IMR-90 (cell line): ENCODE measurements around the gene ZNF385C. TPM values are rescaled to one million over a fixed set of nuclear protein-coding genes. Genes with fewer than 3 reads are reported as not detected.

Experiments used
- ATAC-seq: fragments of 200-7000 bp; cut with Tn5 transposase; 2 replicates; pipeline ENCODE4 v1.9.1; 2020; ENCODE audit warnings: low read depth, mild to moderate bottlenecking, moderate library complexity
- BruUV-seq: library from RNA; stranded (reverse); fragments of 400-500 nt; replicated peaks from 2 replicates; lab custom pipeline; 2021; lab: Mats Ljungman, UMichigan
- CTCF ChIA-PET: fragments of 300-600 bp; formaldehyde crosslinking; extraction: SDS; loops from one replicate; lab custom pipeline; 2021; ENCODE audit warnings: antibody characterized with exemption; lab: Yijun Ruan, JAX
- POLR2A ChIA-PET: fragments of 300-600 bp; sonication (Branson Sonifier 250); formaldehyde crosslinking; loops from one replicate; lab custom pipeline; 2022; ENCODE audit warnings: antibody characterized with exemption; ENCODE audit not compliant: unreplicated experiment; lab: Charles Lee
- DNase-seq: peaks from one replicate; pipeline ENCODE4 v3.0.0; 2013
- H2AFZ ChIP-seq: replicated peaks from 2 replicates; pipeline ENCODE3; 2013; ENCODE audit warnings: low read length, mild to moderate bottlenecking; ENCODE audit not compliant: poor library complexity
- H2AK5ac ChIP-seq: 2 replicates; pipeline ENCODE4 v1.6.1; 2013; ENCODE audit warnings: low read depth, low read length, inconsistent platforms
- H2AK9ac ChIP-seq: replicated peaks from 2 replicates; pipeline ENCODE3; 2013; ENCODE audit warnings: mild to moderate bottlenecking, low read depth, low read length, moderate library complexity; ENCODE audit not compliant: poor library complexity
- H2BK120ac ChIP-seq: 2 replicates; pipeline ENCODE4 v1.6.1; 2013; ENCODE audit warnings: low read depth, low read length, inconsistent platforms
- H2BK15ac ChIP-seq: 3 replicates; pipeline ENCODE4 v1.6.1; 2013; ENCODE audit warnings: low read depth, low read length, inconsistent platforms
- H2BK20ac ChIP-seq: 2 replicates; pipeline ENCODE4 v1.6.1; 2013; ENCODE audit warnings: low read depth, mild to moderate bottlenecking, inconsistent platforms, low read length, moderate library complexity
- H2BK5ac ChIP-seq: 2 replicates; pipeline ENCODE4 v1.6.1; 2013; ENCODE audit warnings: mild to moderate bottlenecking, low read depth, low read length, inconsistent platforms; ENCODE audit not compliant: poor library complexity, severe bottlenecking
- H3K14ac ChIP-seq: replicated peaks from 2 replicates; pipeline ENCODE4 v1.6.1; 2013; ENCODE audit warnings: low read depth, low read length, inconsistent platforms
- H3K18ac ChIP-seq: 2 replicates; pipeline ENCODE4 v1.6.1; 2013; ENCODE audit warnings: low read depth, low read length, control low read depth
- H3K23ac ChIP-seq: 2 replicates; pipeline ENCODE4 v1.6.1; 2013; ENCODE audit warnings: low read depth, low read length, inconsistent platforms
- H3K27ac ChIP-seq: 2 replicates; pipeline ENCODE4 v1.5.1; 2013; ENCODE audit warnings: mild to moderate bottlenecking, control low read depth, low read length; ENCODE audit not compliant: insufficient read depth
- H3K27me3 ChIP-seq: 2 replicates; pipeline ENCODE4 v1.6.1; 2013; ENCODE audit warnings: low read length; ENCODE audit not compliant: control insufficient read depth, insufficient read depth
- H3K36me3 ChIP-seq: 2 replicates; pipeline ENCODE4 v1.6.1; 2013; ENCODE audit warnings: low read length, mixed read lengths; ENCODE audit not compliant: control insufficient read depth, insufficient read depth
- H3K4ac ChIP-seq: 2 replicates; pipeline ENCODE4 v1.6.1; 2013; ENCODE audit warnings: low read depth, low read length, inconsistent platforms
- H3K4me1 ChIP-seq: 2 replicates; pipeline ENCODE4 v1.6.1; 2013; ENCODE audit warnings: low read length, mixed read lengths; ENCODE audit not compliant: control insufficient read depth, insufficient read depth
- H3K4me2 ChIP-seq: 2 replicates; pipeline ENCODE4 v1.6.1; 2013; ENCODE audit warnings: low read depth, mild to moderate bottlenecking, control low read depth, low read length, moderate library complexity
- H3K4me3 ChIP-seq: 2 replicates; pipeline ENCODE4 v1.5.1; 2013; ENCODE audit warnings: low read depth, mild to moderate bottlenecking, control low read depth, low read length, moderate library complexity; ENCODE audit not compliant: insufficient read depth
- H3K56ac ChIP-seq: 2 replicates; pipeline ENCODE4 v1.6.1; 2013; ENCODE audit warnings: low read length, inconsistent platforms; ENCODE audit not compliant: insufficient read depth; ENCODE audit errors: extremely low read depth
- H3K79me1 ChIP-seq, 2 experiments: 2 replicates each; pipeline ENCODE4 v1.6.1; 2013; ENCODE audit warnings: low read length in 2 of 2, inconsistent platforms in 1 of 2, low read depth in 1 of 2
- H3K9ac ChIP-seq: 2 replicates; pipeline ENCODE4 v1.6.1; 2013; ENCODE audit warnings: low read depth, low read length, control low read depth
- H3K9me1 ChIP-seq: 2 replicates; pipeline ENCODE4 v1.6.1; 2013; ENCODE audit warnings: low read length, inconsistent platforms; ENCODE audit not compliant: insufficient read depth
- H3K9me3 ChIP-seq: 2 replicates; pipeline ENCODE4 v1.6.1; 2013; ENCODE audit warnings: low read length; ENCODE audit not compliant: control insufficient read depth, insufficient read depth
- H4K20me1 ChIP-seq: 2 replicates; pipeline ENCODE4 v1.6.1; 2013; ENCODE audit warnings: low read length, inconsistent platforms; ENCODE audit not compliant: insufficient read depth
- H4K5ac ChIP-seq: 2 replicates; pipeline ENCODE4 v1.6.1; 2013; ENCODE audit warnings: mild to moderate bottlenecking, low read depth, low read length, control low read depth
- H4K8ac ChIP-seq, 2 experiments: 2 replicates each; pipeline ENCODE4 v1.6.1; 2013; ENCODE audit warnings: low read depth in 2 of 2, low read length in 2 of 2, control low read depth in 1 of 2, inconsistent platforms in 1 of 2
- H4K91ac ChIP-seq: 2 replicates; pipeline ENCODE4 v1.6.1; 2013; ENCODE audit warnings: low read depth, low read length, inconsistent platforms; ENCODE audit not compliant: insufficient read depth
- BHLHE40 ChIP-seq: fragments of 150-350 bp; IDR thresholded peaks from 2 replicates; pipeline ENCODE4 v1.6.1; 2016; ENCODE audit warnings: mild to moderate bottlenecking, low read depth, low read length
- CEBPB ChIP-seq: IDR thresholded peaks from 2 replicates; pipeline ENCODE4 v1.6.1; 2012; ENCODE audit warnings: low read depth, low read length, improper control_type of control experiment
- CHD1 ChIP-seq: IDR thresholded peaks from 2 replicates; pipeline ENCODE4 v1.6.1; 2012; ENCODE audit warnings: low read depth, low read length, improper control_type of control experiment
- ELK1 ChIP-seq: fragments of 150-350 bp; IDR thresholded peaks from 2 replicates; pipeline ENCODE4 v1.6.1; 2016; ENCODE audit warnings: low read depth, mild to moderate bottlenecking, low read length, moderate library complexity, borderline replicate concordance
- FOS ChIP-seq: fragments of 150-350 bp; IDR thresholded peaks from 2 replicates; pipeline ENCODE4 v1.6.1; 2016; ENCODE audit warnings: low read depth, low read length
- MAFK ChIP-seq: IDR thresholded peaks from 2 replicates; pipeline ENCODE4 v1.6.1; 2012; ENCODE audit warnings: low read depth, low read length, improper control_type of control experiment
- MXI1 ChIP-seq: IDR thresholded peaks from 2 replicates; pipeline ENCODE4 v1.6.1; 2012; ENCODE audit warnings: low read depth, mild to moderate bottlenecking, low read length, moderate library complexity, borderline replicate concordance
- POLR2A ChIP-seq: IDR thresholded peaks from 2 replicates; pipeline ENCODE4 v1.6.1; 2012; ENCODE audit warnings: mild to moderate bottlenecking, low read depth, low read length
- RAD21 ChIP-seq: IDR thresholded peaks from 2 replicates; pipeline ENCODE4 v1.6.1; 2012; ENCODE audit warnings: low read length, improper control_type of control experiment
- RCOR1 ChIP-seq: IDR thresholded peaks from 2 replicates; pipeline ENCODE4 v1.6.1; 2012; ENCODE audit warnings: mild to moderate bottlenecking, low read length, improper control_type of control experiment; ENCODE audit not compliant: insufficient replicate concordance
- USF2 ChIP-seq: fragments of 150-350 bp; IDR thresholded peaks from 2 replicates; pipeline ENCODE4 v1.6.1; 2017; ENCODE audit warnings: mild to moderate bottlenecking, antibody characterized with exemption, low read length, low read depth
- WGBS, 2 experiments: methylation state at CpG; one replicate each; pipeline versions ENCODE4 v1.1.5 to v1.1.7; 2013; ENCODE audit warnings: missing lambda C conversion rate in 2 of 2; ENCODE audit not compliant: insufficient read length in 1 of 2; ENCODE audit errors: extremely low coverage in 2 of 2; 5-methylcytosine and 5-hydroxymethylcytosine counted together
- dilution Hi-C: fragments of 300-500 bp; cut with HindIII; formaldehyde crosslinking; loops from one replicate; pipeline ENCODE4 v1.14.3; 2018; ENCODE audit warnings: low sequenced_read_pairs; ENCODE audit not compliant: unreplicated experiment
- in situ Hi-C: fragments of 300-500 bp; cut with MboI; formaldehyde crosslinking; loops from 3 replicates; pipeline ENCODE4 v1.14.3; 2019; ENCODE audit warnings: low sequenced_read_pairs, inconsistent platforms, mixed read lengths
- intact Hi-C: fragments of 100-400 bp; cut with micrococcal nuclease; formaldehyde crosslinking; loops from 2 replicates; pipeline ENCODE4 v1.10.0; 2022
- polyA plus RNA-seq, 3 experiments: library from polyadenylated mRNA; depleted of rRNA; stranded (reverse); fragments of >200 nt; gene quantifications; 2 replicates each; pipeline ENCODE4 v1.2.3, GENCODE V29; 2012; ENCODE audit warnings: low replicate concordance in 1 of 3
- total RNA-seq: library from RNA; depleted of rRNA; stranded (reverse); fragments of >200 nt; gene quantifications from 2 replicates; pipeline ENCODE4 v1.2.3, GENCODE V29; 2012
- TF ChIP-seq, protein P1 (sequence below): conservative IDR thresholded peaks from 2 replicates; pipeline ENCODE4 v1.5.1; 2012; ENCODE audit warnings: mild to moderate bottlenecking, low read depth, low read length, improper control_type of control experiment

ZNF385C gene
- total and polyA plus RNA-seq, 2 of the 4 experiments (the other 2 are of a cell fraction), result not detected

DNA sequence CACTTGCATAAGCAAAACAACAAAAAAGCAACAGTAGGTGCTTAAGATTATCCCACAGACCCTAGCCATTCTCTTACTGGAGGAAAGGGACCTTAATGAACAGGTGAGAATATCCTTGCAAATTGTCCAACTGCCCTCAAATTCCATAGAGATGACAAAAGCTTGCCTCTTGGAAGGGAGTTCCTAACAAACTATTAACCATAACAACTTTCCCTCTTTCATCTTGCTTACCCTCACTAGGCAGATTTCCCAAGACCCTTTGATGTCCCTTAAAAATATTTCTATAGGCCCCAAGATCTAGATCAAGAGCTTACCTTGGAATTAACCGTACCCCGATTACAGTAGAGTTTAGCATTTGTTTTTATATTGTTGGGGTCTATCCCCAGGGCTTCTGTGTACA lies 109.9 kb downstream of the ZNF385C start:
- BruUV-seq, result no TSS peak
- Histone ChIP-seq H4K91ac (no peak overlapping the region), H2AK9ac (no peak overlapping the region), H3K9me1 (no peaks in the 10 kb centered on the region), H4K20me1 (no peaks in the 10 kb centered on the region), H3K27me3 (no peaks in the 10 kb centered on the region), H2BK120ac (no peak overlapping the region), H2AK5ac (no peak overlapping the region), H3K9ac (no peak overlapping the region), H3K4me2 (no peak overlapping the region), H3K9me3 (no peaks in the 10 kb centered on the region), H3K56ac (no peak overlapping the region), H3K79me1 (peaks cover 33 to 50% of the 10 kb centered on the region in 2 experiments), H3K27ac (no peak overlapping the region), H2BK15ac (no peak overlapping the region), H2BK20ac (no peak overlapping the region), H3K23ac (no peak overlapping the region), H3K14ac (no peak overlapping the region), H3K4ac (no peak overlapping the region), H4K5ac (no peak overlapping the region), H2BK5ac (no peak overlapping the region), H3K36me3 (peaks cover 58% of the 10 kb centered on the region), H3K4me1 (peaks cover 2% of the 10 kb centered on the region; the same call in 1 of the 2 replicates), H3K4me3 (no peak overlapping the region), H3K18ac (no peak overlapping the region), H4K8ac (no peak overlapping the region), H2AFZ (no peak overlapping the region)
- no peak for DNase-seq
- dilution Hi-C loops, result no loop called here
- ChIA-PET POLR2A (no interaction called here), CTCF (interaction anchor here (0.6 kb wide), 1 partner anchor 46 kb away, joined by 4 read pairs; no protein-coding TSS in a partner anchor)
- in situ Hi-C loops, result no loop called here
- no peak for TF ChIP-seq RCOR1
- TF ChIP-seq BHLHE40, result no peak
- TF ChIP-seq CEBPB, result no peak
- TF ChIP-seq RAD21, result no peak
- TF ChIP-seq POLR2A, result no peak
- no peak for TF ChIP-seq MAFK
- TF ChIP-seq FOS, result no peak
- no peak for TF ChIP-seq ELK1
- no peak for TF ChIP-seq MXI1
- TF ChIP-seq CHD1, result no peak
- TF ChIP-seq USF2, result no peak
- TF ChIP-seq, protein P1, sequence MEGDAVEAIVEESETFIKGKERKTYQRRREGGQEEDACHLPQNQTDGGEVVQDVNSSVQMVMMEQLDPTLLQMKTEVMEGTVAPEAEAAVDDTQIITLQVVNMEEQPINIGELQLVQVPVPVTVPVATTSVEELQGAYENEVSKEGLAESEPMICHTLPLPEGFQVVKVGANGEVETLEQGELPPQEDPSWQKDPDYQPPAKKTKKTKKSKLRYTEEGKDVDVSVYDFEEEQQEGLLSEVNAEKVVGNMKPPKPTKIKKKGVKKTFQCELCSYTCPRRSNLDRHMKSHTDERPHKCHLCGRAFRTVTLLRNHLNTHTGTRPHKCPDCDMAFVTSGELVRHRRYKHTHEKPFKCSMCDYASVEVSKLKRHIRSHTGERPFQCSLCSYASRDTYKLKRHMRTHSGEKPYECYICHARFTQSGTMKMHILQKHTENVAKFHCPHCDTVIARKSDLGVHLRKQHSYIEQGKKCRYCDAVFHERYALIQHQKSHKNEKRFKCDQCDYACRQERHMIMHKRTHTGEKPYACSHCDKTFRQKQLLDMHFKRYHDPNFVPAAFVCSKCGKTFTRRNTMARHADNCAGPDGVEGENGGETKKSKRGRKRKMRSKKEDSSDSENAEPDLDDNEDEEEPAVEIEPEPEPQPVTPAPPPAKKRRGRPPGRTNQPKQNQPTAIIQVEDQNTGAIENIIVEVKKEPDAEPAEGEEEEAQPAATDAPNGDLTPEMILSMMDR, result no peak
- WGBS, 2 experiments, result no CpG with 5 or more reads among the region's 2 CpGs
- intact Hi-C loops, result no loop called here
- no peak for ATAC-seq
